ENCODE data around the gene MT2A.

DNA sequence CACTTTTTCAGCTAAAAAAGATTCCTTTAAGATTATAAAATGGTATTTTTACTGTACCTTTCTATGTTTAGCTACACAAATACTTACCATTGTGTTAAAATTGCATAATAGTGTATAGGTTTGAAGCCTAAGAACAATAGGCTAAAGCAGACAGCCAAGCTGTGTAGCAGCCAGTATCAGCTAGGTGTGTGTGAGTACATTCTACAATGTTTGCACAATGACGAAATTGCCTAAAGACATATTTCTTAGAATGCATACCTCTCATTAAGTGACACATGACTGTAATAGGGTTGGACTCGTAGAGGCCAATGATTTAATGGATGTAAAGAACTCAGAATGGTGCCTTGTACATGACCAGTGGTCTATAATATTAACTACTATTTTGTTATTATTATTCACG is 41.4 kb downstream of the MT2A start:
- TF ChIP-seq EZH2phosphoT487 (IDR thresholded peaks at IDR 0.05; ENCODE audit: insufficient read depth, low read depth) (no peak), EZH2 (IDR thresholded peaks at IDR 0.05; ENCODE audit: insufficient read depth, poor library complexity, severe bottlenecking) (no peak)

Measured in GM23248 (cell line).